NCI-H187 (cell line): Measurements from ENCODE around the gene AQP12B.
"Not testable (repeated sequence)": the region's sequence is repeated elsewhere in the genome, so short reads cannot be mapped to it uniquely, and the experiment has no call there.

Experiments used
- DNase-seq, 2 experiments: peaks; one replicate each; lab custom pipeline; 2025; lab: John Stamatoyannopoulos, UW

The AQP12B gene, protein sequence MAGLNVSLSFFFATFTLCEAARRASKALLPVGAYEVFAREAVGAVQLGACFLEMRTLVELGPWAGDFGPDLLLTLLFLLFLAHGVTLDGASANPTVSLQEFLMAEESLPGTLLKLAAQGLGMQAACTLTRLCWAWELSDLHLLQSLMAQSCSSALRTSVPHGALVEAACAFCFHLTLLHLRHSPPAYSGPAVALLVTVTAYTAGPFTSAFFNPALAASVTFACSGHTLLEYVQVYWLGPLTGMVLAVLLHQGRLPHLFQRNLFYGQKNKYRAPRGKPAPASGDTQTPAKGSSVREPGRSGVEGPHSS

DNA sequence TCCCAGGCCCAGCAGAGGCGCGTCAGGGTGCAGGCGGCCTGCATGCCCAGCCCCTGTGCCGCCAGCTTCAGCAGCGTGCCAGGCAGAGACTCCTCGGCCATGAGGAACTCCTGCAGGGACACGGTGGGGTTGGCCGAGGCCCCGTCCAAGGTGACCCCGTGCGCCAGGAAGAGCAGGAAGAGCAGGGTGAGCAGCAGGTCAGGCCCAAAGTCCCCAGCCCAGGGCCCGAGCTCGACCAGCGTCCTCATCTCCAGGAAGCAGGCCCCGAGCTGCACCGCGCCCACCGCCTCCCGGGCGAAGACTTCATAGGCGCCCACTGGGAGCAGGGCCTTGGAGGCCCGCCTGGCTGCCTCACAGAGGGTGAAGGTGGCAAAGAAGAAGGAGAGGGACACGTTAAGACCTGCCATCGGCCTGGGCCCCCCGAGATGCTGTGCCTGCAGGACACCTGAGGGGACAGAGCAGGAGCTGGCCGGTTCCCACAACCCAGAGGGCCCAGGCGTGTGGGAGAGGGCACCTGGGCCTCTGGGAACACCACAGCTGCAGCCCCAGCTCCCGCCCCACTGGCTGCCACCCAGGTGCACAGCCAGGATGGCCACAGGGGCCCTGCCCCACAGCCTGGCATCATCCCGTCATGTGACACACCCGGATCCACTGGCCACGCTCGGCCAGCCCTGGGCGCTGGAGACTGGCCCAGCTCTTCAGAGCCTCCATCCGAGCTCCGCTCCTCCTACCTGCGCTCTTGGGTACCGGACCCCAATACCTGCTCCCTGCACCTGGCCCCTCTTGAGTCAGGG lies at the start of gene AQP12B:
TSS of gene AQP12B (minus strand) at position 455 of the 794 bp plus-strand sequence. CDS start at position 407, 48 bp downstream.
- not testable (repeated sequence) for DNase-seq

DNA sequence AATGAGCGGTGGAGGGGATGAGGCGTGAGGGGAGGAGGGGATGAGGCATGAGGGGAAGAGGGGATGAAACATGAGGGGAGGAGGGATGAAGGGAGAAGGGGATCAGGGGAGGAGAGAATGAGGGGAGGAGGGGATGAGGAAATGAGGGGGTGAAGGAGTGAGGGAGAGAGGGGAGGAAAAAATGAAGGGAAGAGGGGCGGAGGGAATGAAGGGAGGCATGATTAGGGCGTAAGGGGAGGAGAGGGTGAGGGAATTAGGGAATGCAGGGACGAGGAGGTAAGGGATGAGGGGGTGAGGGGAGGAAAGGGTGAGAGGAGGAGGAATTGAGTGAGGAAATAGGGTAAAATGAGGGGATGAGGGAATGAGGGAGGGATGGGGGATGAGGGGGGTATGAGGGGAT lies 49.5 kb upstream of the AQP12B start:
- DNase-seq, result no peak

DNA sequence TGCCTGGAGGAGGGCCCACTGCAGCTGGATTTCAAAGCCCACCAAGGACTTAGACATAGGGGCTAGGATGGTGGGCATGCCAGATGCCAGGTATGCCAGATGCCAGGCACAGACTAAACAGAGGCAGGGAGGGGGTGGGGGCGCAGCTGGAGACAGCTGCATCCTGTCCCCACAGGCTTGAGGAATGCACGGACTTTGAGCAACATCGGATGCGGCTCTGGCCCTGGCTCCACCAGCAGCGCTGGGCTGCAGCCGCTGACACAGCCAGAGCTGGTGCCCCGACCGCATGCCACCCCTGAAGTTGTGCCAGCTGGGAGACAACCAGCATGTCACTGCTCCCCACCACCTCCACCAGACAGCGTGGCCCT lies 48.5 kb upstream of the AQP12B start:
- DNase-seq, result no peak

DNA sequence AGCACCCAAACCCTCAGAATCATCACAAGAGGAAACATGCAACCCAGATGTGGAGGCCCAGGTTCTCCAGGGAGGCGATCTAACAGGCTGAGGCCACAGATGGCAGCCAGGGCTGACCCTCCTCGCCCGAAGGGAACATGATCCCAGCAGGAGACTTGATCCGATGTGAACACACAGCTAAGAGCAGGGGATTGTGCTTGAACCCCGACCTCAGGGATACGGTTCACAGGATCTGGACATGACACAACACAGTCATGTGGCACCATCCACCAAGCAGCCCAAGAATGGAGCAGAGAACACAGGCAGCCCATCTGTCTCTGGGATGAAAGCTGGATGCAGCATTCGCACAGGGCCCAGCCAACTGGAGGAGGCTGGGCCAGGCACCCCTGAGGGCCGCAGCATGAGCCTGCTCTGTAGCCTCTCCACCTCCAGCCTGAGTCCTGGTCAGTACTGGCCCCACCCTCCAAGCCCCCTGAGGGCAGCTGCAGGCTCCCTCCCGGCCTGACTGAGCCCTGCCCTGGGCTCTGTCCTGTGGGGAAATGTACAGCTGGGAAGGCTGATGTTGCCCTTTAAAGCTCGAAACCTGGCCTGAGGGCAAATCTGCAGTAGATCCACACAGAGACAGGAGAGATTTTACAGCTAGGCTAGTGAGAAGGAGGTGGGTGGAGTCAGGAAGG lies 48.0 kb upstream of the AQP12B start:
- DNase-seq, result no peak

DNA sequence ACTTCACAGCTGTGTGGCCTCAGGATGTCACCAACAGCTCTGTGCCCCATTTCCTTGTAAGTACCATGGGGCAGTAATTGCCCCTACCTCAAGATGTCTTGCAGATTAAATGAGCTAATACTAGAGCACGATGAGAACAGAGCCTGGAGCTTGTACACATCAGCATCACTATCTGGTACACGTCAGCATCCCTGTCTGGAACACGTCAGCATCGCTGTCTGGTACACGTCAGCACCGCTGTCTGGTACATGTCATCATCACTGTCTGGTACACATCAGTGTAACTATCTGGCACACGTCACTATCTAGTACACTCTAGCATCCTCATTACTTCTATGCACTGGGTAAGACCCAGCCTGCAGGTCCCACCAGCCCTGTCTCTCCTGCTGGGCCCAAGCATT lies 46.1 kb upstream of the AQP12B start:
- DNase-seq, result no peak

DNA sequence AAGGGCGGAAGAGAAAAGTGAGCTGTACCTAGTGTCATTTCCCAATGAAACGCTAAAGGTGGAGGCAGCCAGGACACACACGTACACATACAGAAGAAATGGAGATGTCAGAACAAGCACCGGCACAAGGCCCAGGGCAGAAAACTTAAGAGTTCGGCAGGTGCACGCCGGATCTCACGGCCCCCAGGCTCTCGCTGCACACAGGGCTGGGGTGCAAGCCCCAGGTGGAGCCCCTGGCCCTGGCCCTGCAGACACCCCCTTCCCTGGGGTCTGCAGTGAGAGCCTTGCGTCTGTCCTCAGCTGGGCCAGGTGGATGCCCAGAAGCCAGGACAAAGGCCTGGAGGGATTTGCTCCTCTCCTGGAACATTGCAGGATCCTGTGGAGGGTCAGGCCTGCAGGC lies 45.7 kb upstream of the AQP12B start:
- no peak for DNase-seq

DNA sequence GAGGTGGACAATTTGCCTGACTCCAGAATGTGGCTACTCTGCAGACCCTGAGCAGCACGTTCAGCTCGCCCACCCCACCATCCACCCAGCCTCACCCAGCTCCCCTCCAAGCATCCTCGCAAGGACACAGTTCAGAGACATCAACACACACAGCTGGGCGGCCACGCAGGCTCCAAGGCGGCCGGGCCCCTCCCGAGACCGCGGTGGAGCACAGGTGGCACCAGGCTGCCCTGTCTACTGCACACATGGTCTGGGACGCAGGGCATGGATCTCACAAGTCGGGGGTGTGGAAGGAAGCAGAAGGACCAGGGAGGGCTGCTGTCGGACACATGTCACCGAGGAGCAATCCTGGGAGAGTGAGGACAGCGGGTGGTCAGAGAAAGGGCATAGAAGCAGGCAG lies 45.2 kb upstream of the AQP12B start:
- DNase-seq, result no peak

DNA sequence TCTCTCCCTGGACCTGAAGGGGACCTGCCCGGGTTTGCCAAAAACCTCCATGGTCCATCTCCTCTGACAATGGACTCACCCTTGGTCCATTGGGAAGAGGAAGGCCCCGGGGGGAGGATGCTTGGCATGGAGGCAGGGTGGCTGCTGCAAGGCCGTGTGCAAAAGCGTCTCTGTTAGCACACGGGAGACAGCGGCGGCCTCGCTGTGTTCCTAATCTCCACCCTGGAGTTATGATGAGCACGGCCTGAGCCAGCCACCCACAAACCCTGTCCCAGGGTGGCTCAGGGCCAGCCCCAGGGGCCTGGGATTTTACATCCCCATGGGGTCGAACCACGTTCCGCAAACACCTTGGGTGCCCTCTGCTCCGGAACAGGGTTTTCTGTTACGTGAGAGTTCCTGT lies 44.8 kb upstream of the AQP12B start:
- no peak for DNase-seq

DNA sequence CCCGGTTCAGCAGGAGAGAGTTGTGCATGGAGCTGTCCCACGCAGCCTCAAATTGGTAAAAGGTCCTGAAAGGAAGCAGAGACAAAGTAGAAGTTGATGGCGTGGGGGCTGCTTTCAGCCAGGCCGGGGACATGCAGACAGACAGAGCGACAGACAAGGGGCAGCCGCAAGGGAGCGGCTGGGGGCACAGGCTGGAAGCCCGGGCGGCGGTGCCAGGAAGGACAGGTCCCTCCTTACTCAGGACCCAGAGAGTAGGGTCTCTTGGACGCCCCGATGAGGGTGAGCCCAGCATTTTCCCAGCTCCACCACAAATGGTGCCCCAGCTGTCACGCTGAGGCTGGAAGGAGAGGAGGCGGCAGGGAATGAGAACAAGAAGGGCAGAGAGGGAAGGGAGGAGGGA lies 44.2 kb upstream of the AQP12B start:
- DNase-seq, result no peak

DNA sequence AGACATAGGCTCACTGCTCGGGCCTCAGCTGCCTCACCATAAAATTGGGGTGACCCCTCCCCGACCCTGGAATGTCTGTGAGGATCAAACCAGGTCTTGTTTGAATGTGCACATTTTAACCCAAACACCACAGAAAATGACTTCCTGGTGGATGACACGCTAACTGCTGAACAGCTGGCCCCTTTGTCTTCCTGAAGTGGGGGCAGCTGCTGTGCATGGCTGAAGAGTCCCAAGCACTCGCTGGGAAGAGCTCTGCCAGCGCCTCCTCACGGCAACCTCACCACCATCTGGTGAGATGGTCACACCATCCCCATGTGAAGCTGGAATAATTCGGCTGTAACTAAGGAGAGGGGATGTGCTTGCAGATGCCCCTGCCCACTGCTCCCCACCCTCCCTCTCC lies 43.0 kb upstream of the AQP12B start:
- no peak for DNase-seq

DNA sequence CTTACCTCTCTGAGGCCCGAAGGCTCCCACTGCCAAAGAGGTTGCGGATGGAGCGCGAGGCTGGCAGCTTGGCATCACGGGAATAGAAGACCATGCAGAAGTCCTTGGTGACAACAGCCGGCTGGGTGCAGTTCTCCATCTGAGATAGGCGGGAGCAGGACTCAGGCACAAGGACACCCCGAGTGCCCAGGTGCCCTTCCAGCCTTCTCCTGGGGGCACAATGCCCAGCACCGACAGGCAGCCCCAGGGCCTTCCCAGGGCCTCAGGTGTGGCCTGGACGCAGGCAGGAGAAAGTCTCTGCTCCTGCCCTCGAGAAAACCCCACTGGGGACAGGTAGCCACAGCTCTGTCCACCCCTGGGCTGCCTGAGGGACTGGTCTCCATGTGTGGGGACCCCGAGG lies 42.6 kb upstream of the AQP12B start:
- no peak for DNase-seq

DNA sequence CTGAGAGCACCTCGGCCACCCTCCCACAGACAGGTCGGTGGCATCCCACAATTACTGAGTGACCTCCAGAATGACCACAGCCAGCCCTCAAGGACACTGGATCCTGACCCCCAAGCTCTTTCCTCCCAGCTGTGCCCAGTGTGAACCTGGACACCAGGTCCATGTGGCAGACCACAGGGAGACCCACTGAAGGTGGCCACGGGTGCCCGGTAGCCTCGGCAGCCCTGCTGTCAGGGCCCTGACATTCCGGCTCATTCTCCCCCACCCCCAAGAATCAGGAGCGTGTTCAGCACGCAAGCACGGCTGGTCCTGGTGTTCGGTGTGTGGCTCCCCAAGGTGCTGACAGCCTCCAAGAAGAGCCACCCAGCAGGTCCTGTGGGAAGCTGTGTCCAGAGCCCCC lies 41.7 kb upstream of the AQP12B start:
- DNase-seq, result no peak

DNA sequence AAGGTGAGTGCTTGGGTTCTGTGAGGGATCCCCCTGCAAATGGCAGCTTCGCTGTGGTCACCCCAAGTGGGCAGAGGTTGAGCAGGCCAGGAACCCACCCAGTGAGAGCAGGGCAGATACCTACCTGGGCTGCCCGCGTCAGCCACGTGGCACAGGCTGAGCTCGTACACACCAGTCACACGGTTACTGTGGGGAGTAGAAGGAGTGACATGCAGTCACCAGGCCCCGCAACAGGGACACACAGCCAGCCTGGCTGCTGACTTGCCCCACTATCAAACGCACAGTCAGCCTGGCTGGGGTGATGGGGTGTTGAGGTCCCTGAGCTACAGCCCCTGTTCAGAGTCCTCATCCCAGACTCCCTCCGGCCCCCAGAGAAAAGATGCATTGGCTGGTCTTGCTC lies 41.2 kb upstream of the AQP12B start:
- no peak for DNase-seq

DNA sequence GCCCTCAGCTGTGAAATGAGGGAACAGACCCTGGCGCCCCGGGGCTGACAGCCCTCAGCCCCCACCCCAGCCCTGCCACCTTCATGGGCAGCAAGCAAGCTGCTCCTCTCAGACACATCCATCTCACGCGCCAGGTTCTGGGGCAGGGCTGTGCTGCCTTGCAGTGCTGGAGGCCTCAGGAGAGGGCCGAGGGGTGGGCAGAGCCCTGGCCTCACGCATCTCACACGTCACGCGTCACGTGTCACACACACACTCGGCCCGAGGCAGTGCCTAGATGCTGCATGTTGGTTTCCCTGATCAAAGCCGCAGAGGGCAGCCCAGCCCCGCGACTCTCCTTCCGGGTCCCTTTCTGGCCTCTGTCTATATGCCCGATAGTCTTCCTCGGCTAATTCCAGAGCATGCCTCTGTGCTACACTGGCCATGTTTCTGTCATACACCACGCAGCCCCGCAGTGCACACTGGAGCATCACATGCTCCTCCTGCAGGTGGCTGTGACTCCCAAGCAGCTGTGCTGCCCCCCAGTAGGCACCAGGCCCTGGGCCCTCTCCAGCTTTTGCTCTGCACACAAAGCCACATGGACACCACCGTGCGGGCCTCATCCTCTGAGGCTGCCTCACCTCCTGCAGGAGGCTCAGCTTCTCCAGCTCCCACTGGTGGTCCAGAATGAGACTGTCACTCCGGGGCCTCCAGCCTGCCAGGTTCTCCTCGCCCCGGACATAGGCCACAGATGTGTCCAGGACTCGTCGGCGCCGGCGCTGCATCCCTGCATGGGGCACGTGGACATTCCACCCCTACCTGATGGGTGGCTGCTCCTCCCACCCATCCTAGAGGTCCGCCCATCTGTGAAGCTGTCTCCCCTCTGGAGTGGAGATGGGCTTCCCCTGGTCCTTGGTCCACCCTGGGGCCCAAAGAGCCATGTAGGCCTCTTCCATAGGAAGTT lies 40.4 kb upstream of the AQP12B start:
- DNase-seq, result no peak

DNA sequence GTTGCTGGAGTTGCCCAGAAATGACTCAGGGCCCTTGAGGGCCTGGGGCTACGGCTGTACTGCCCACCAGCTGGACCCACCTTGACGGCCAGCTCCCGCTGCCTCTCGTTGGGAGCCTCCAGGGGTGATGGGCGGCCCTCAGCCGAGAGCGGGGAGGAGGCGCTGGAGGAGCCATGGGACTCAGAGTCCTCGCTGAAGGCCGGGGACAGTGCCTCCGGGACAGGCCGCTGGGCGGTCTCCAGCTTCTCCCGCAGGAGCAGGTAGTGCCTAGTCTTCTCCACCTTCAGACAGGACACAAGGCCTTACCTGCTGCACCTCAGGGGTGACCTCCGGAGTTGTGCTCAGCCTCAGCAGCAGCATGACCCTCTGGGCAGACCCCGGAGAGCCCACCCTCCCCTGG lies 39.7 kb upstream of the AQP12B start:
- DNase-seq, result no peak

DNA sequence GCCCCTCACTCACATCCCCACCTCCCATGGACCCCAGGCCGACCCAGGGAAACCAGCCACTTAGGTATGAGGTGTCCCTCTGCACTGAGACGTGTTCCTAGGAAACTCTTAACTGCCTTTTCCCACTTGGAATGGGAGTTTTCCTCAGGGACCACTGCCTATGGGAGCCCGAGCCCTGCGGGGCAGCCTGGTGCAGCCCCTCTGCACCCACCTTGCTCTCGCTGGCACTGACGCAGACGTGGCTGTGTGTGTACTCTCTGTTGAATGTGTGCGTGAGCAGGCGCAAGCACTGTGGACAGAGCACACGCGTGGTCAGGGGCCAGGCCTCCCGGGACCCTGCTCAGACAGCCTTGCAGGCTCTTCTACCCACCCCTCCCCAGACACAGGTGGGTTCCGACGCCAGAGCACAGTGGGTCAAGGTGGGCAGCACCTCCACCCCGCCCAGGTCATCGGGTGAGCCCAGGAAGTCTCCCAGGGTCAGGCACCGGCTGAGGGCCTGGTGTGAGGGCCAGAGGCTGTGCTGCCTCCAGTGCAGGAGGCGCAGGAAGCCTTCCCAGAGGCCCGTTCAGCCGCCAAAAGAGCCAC lies 39.0 kb upstream of the AQP12B start:
- DNase-seq, result no peak

DNA sequence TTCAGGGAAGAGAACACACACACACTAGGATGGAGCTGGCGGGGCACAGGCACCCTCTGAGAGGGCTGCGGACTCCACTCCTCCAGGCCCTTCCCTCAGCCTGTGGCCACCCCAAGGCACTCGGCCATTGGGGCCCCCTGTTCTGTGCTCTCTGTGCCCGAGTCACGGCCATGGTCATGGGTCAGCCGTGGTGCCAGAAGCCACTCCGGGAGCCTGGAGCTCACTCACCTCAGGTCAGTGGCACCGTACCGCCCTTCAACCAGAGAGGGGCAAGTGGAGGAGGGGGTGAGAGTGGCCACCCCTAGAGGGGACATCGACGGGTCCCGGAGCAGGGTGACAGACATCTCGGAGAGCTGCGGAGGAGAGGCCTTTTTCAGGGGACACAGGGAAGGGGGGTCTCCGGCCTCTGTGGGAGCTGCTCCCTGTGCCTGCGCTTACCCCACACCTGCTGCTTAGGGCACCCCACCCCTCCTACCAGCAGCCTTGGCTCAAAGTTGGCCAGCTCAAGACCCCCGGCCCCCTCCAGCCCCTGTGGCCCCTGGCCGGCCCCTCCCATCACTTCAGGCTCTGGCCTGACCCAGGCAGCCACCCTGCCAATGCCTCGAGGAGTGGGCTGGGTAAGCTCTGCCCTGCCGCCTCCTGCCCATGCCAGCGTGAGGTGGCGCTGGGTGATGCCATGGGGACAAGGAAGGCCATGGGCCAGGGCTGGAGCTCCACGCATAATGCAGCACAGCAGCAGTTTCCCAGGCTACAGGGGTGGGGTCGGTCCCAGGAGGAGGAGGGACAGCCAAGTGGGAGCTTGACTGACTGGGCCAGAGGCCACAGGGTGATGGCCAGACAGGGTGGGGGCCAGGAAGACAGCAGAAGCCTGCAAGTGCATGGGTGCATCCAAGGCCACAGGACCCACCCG lies 38.3 kb upstream of the AQP12B start:
- no peak for DNase-seq

DNA sequence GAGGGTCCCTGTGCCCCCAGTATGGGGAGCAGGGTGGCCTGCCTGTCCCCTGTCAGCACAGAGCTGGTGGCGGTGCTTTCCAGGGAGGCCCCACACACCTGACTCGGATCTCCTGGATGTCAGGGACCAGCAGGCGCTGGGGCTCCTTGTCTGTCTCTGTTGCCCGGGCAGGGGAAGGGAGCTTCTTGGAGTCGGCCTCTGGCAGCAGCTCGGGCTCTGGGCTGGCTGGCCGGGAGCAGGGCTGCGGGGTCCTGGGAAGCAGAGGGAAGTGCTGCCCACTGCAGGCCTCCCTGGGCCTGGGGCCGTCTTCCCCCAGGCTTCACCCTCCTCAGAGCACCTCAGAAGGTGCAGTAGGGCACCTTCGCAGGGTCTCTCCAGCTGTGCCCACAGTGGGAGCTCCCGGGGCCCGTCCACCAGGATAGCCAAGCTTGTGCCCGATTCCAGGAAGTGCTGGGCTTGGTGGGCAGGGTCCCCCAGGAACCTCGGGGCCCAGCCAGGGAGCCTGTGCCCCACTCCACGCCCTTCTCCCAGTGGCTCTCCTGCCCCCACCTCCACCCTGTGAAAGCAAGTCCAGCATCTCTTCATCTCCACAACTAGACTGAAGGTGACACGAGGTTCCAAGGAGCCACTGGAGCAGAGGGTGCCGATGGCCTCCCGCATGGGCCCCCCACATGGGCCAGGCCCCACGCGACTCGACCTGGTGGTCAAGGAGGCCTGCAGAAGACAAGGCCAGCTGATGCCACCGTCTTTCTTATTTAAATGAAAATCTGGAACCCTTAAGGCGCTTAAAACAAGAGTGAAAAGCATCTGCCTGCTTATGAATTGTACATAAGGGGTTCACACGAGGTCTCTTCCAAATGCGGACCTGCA lies 37.2 kb upstream of the AQP12B start:
- DNase-seq, result no peak

DNA sequence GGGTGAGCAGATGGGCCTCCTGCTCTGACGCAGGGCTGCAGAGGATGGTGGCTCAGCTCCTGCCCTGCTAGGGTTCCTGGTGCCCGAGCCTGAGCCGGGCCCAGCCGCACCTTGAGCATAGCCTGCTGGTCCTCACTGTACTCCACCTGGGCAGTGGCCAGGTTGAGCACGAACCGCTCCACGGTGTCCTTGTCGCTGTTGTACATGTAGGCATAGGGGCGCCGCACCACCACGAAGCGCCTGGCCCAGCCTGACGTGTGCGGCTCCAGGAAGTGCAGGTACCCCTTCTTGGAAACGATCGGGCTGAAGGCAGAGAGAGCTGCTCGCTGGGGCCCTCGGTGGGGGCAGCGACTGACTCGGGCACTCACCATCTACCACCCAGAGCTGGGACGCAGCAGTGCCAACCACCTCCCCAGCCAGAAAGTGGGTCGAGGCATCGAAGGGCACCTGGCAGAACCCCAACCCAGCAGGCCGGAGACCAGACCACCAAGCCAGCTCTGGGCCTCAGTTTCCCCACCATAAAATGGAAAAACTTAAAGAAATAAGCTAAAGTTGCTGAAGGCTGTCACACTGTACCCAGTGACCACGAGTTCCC lies 36.3 kb upstream of the AQP12B start:
- no peak for DNase-seq
